Aortic smooth muscle cell (primary cell): ENCODE measurements around the gene RPRD1B. TPM values are rescaled to one million over a fixed set of nuclear protein-coding genes. Genes with fewer than 3 reads are reported as not detected.

Experiments
- total RNA-seq: library from RNA; depleted of rRNA; stranded (reverse); fragments of >200 nt; gene quantifications from 2 replicates; pipeline ENCODE4 v1.2.3, GENCODE V29; 2014

Gene RPRD1B
- total RNA-seq = 15.5 and 18.8 TPM in 2 replicates

GRCh38 chr20:38033330-38034107 lies at the start of gene RPRD1B, which contains the start of gene TTI1:
Gene RPRD1B, plus strand, starts transcription at chr20:38033746. Its CDS starts 202 bp downstream, at chr20:38033948.
Gene TTI1, minus strand, starts transcription at chr20:38033456. Its CDS starts 19,640 bp downstream, at chr20:38013816.

Other genes with a start within 250 kb of the RPRD1B start
- 0.53 and 0.93 TPM in 2 replicates for gene VSTM2L, start 130.6 kb upstream of the RPRD1B start, total RNA-seq
- gene TTI1, start 290 bp upstream of the RPRD1B start, total RNA-seq = 15.1 and 15.6 TPM in 2 replicates
- 592 and 749 TPM in 2 replicates for gene TGM2, start 131.5 kb downstream of the RPRD1B start, total RNA-seq
- gene KIAA1755, start 227.0 kb downstream of the RPRD1B start, total RNA-seq = 5.8 and 10.0 TPM in 2 replicates